Testis (tissue), 2 donors: Measurements from ENCODE around the gene DNAJC4.

Experiments
- CTCF ChIP-seq, 3 experiments: fragments of 450-650 bp in 2 of 3; fragments of 200-600 bp in 1 of 3; sonication (generic) in 1 of 3; IDR thresholded peaks; one replicate each; pipeline ENCODE4 v1.5.1; 2016 to 2019; ENCODE audit warnings: antibody characterized with exemption in 3 of 3, mild to moderate bottlenecking in 2 of 3, moderate library complexity in 1 of 3
- POLR2A ChIP-seq: fragments of 450-650 bp; IDR thresholded peaks from one replicate; pipeline ENCODE4 v1.6.1; 2017; ENCODE audit warnings: antibody characterized with exemption, mild to moderate bottlenecking, moderate library complexity

GRCh38 chr11:64243236-64243854 lies 13.0 kb downstream of the DNAJC4 start:
- TF ChIP-seq CTCF (IDR thresholded peaks at IDR 0.05) (no peak), POLR2A (no peak)
